Astrocyte (in vitro differentiated cells and primary cell): Measurements from ENCODE around the gene KPNA1. TPM values are rescaled to one million over a fixed set of nuclear protein-coding genes. Genes with fewer than 3 reads are reported as not detected.

Experiments
- DNase-seq: peaks from one replicate; pipeline ENCODE4 v3.0.0-alpha.2; 2010; ENCODE audit warnings: low read depth
- FAIRE-seq: peaks from 2 replicates; lab custom pipeline; 2011; peaks lifted over from hg19 to GRCh38; lab: Jason Lieb, UNC
- H2AFZ ChIP-seq: 2 replicates; pipeline ENCODE4 v1.6.0; 2012; ENCODE audit warnings: low read depth, low read length, inconsistent platforms
- H3K27ac ChIP-seq: 2 replicates; pipeline ENCODE4 v1.5.1; 2011; ENCODE audit warnings: low read depth, low read length, inconsistent platforms
- H3K27me3 ChIP-seq: 2 replicates; pipeline ENCODE4 v1.6.0; 2011; ENCODE audit warnings: low read length, inconsistent platforms; ENCODE audit not compliant: insufficient read depth
- H3K36me3 ChIP-seq: 2 replicates; pipeline ENCODE4 v1.5.1; 2011; ENCODE audit warnings: low read length, inconsistent platforms; ENCODE audit not compliant: insufficient read depth
- H3K4me1 ChIP-seq: 2 replicates; pipeline ENCODE4 v1.5.1; 2011; ENCODE audit warnings: low read length, inconsistent platforms; ENCODE audit not compliant: insufficient read depth
- H3K4me2 ChIP-seq: 2 replicates; pipeline ENCODE4 v1.6.0; 2012; ENCODE audit warnings: low read length, inconsistent platforms
- H3K4me3 ChIP-seq: 2 replicates; pipeline ENCODE4 v1.5.1; 2011; ENCODE audit warnings: low read depth, mild to moderate bottlenecking, low read length, inconsistent platforms; ENCODE audit not compliant: insufficient read depth
- H3K79me2 ChIP-seq: 2 replicates; pipeline ENCODE4 v1.6.0; 2012; ENCODE audit warnings: mild to moderate bottlenecking, low read length, inconsistent platforms; ENCODE audit not compliant: insufficient read depth
- H3K9ac ChIP-seq: 2 replicates; pipeline ENCODE4 v1.6.0; 2012; ENCODE audit warnings: mild to moderate bottlenecking, low read length, inconsistent platforms
- H3K9me3 ChIP-seq: 2 replicates; pipeline ENCODE4 v1.5.1; 2012; ENCODE audit warnings: low read depth, mild to moderate bottlenecking, low read length, inconsistent platforms; ENCODE audit not compliant: insufficient read depth
- H4K20me1 ChIP-seq: 2 replicates; pipeline ENCODE4 v1.6.0; 2012; ENCODE audit warnings: low read length, inconsistent platforms; ENCODE audit not compliant: insufficient read depth
- H3K27ac Mint-ChIP-seq: one replicate; pipeline ENCODE4 v1.8.0; 2021; ENCODE audit warnings: mild to moderate bottlenecking, mixed read lengths; ENCODE audit not compliant: unreplicated experiment
- H3K27me3 Mint-ChIP-seq: one replicate; pipeline ENCODE4 v1.8.0; 2021; ENCODE audit warnings: low read depth, mixed read lengths; ENCODE audit not compliant: unreplicated experiment
- H3K36me3 Mint-ChIP-seq: one replicate; pipeline ENCODE4 v1.8.0; 2021; ENCODE audit warnings: low read depth, mixed read lengths; ENCODE audit not compliant: unreplicated experiment
- H3K4me1 Mint-ChIP-seq: one replicate; pipeline ENCODE4 v1.8.0; 2021; ENCODE audit warnings: low read depth, mixed read lengths; ENCODE audit not compliant: unreplicated experiment
- H3K4me3 Mint-ChIP-seq: one replicate; pipeline ENCODE4 v1.8.0; 2021; ENCODE audit warnings: mild to moderate bottlenecking, moderate library complexity, mixed read lengths; ENCODE audit not compliant: unreplicated experiment
- H3K9me3 Mint-ChIP-seq: one replicate; pipeline ENCODE4 v1.8.0; 2021; ENCODE audit warnings: mild to moderate bottlenecking, mixed read lengths; ENCODE audit not compliant: unreplicated experiment
- CTCF ChIP-seq: IDR thresholded peaks from 2 replicates; pipeline ENCODE4 v1.5.1; 2011; ENCODE audit warnings: low read depth, mild to moderate bottlenecking, inconsistent platforms, low read length, moderate library complexity; ENCODE audit not compliant: insufficient read depth
- EZH2 ChIP-seq: IDR thresholded peaks from 2 replicates; pipeline ENCODE4 v1.6.1; 2012; ENCODE audit warnings: mild to moderate bottlenecking, low read length, inconsistent platforms; ENCODE audit not compliant: insufficient read depth
- total RNA-seq: library from RNA; stranded (reverse); gene quantifications from 2 replicates; pipeline ENCODE4 v1.2.1, GENCODE V29; 2021

Gene KPNA1
- total RNA-seq, 1 donor from 2014 or later, result 165 TPM

GRCh38 chr3:122515870-122516269 is 1.1 kb upstream of the KPNA1 start:
- H3K79me2 ChIP-seq, result peaks cover 32% of the 10 kb centered on the region
- Mint-ChIP-seq H3K4me3 (no peak overlapping the region), H3K27me3 (no peaks in the 10 kb centered on the region), H3K36me3 (peaks cover 3% of the 10 kb centered on the region), H3K9me3 (peaks cover 1% of the 10 kb centered on the region), H3K27ac (peak overlapping the region; percentile 60), H3K4me1 (peaks cover 22% of the 10 kb centered on the region)
- FAIRE-seq (no peak), DNase-seq (no peak)
- TF ChIP-seq EZH2 (no peak), CTCF (no peak)
- no peaks in the 10 kb centered on the region for H3K9me3 ChIP-seq
- H3K4me2 ChIP-seq, result no peak overlapping the region
- H3K4me1 ChIP-seq, result peaks cover 10% of the 10 kb centered on the region
- H3K4me3 ChIP-seq, result no peak overlapping the region
- H3K27me3 ChIP-seq, result peaks cover 7% of the 10 kb centered on the region
- H3K27ac ChIP-seq, result no peak overlapping the region
- no peak overlapping the region for H3K9ac ChIP-seq
- H3K36me3 ChIP-seq, result no peaks in the 10 kb centered on the region
- H2AFZ ChIP-seq, result no peak overlapping the region
- peaks cover 32% of the 10 kb centered on the region for H4K20me1 ChIP-seq

- Histone ChIP-seq H3K4me3 (peak overlapping the region; percentile 85), H3K79me2 (peaks cover 41% of the 10 kb centered on the region), H3K27ac (peak overlapping the region; percentile 95), H3K27me3 (peaks cover 7% of the 10 kb centered on the region), H3K9ac (peak overlapping the region; percentile 95), H2AFZ (peak overlapping the region; percentile 87), H3K4me1 (peaks cover 10% of the 10 kb centered on the region), H4K20me1 (peaks cover 41% of the 10 kb centered on the region), H3K9me3 (no peaks in the 10 kb centered on the region), H3K4me2 (peak overlapping the region; percentile 88), H3K36me3 (no peaks in the 10 kb centered on the region)
- Mint-ChIP-seq H3K27me3 (no peaks in the 10 kb centered on the region), H3K36me3 (no peaks in the 10 kb centered on the region), H3K4me3 (peak overlapping the region; percentile 85), H3K9me3 (no peaks in the 10 kb centered on the region), H3K4me1 (peaks cover 23% of the 10 kb centered on the region), H3K27ac (peak overlapping the region; percentile 34)
- FAIRE-seq (no peak), DNase-seq (no peak)
- TF ChIP-seq EZH2 (no peak), CTCF (no peak)
These were observed 305 bp upstream of the KPNA1 start for GRCh38 chr3:122515020-122515468.

- H3K4me3 Mint-ChIP-seq, result peak overlapping the region; percentile 97
- peak overlapping the region; percentile 88 for H3K4me2 ChIP-seq
- peaks cover 31% of the 10 kb centered on the region for H3K4me1 Mint-ChIP-seq
- peaks cover 10% of the 10 kb centered on the region for H3K4me1 ChIP-seq
- no peaks in the 10 kb centered on the region for H3K9me3 ChIP-seq
- H3K27me3 ChIP-seq, result no peaks in the 10 kb centered on the region
- DNase-seq, result peak; percentile 71
- TF ChIP-seq EZH2 (no peak), CTCF (no peak)
- peak; percentile 54 for FAIRE-seq
- H2AFZ ChIP-seq, result no peak overlapping the region
- H3K79me2 ChIP-seq, result peaks cover 56% of the 10 kb centered on the region
- no peaks in the 10 kb centered on the region for H3K36me3 Mint-ChIP-seq
- H3K27me3 Mint-ChIP-seq, result no peaks in the 10 kb centered on the region
- no peaks in the 10 kb centered on the region for H3K36me3 ChIP-seq
- H3K27ac Mint-ChIP-seq, result peak overlapping the region; percentile 90
- H3K27ac ChIP-seq, result peak overlapping the region; percentile 95
- no peaks in the 10 kb centered on the region for H3K9me3 Mint-ChIP-seq
- H3K9ac ChIP-seq, result peak overlapping the region; percentile 95
- peak overlapping the region; percentile 85 for H3K4me3 ChIP-seq
- H4K20me1 ChIP-seq, result peaks cover 56% of the 10 kb centered on the region
These were observed 1.2 kb downstream of the KPNA1 start for GRCh38 chr3:122513386-122514122.
